K562 (cell line): ENCODE measurements around the gene TUT4. TPM values are rescaled to one million over a fixed set of nuclear protein-coding genes. Genes with fewer than 3 reads are reported as not detected.

Experiments
- BDP1 ChIP-seq: IDR thresholded peaks from 3 replicates; pipeline ENCODE4 v1.6.1; 2011; ENCODE audit not compliant: insufficient read length, insufficient read depth
- CSDE1 ChIP-seq, 2 experiments: fragments of 450-650 bp; IDR thresholded peaks; 2 replicates each; pipeline ENCODE4 v1.6.1; 2016; ENCODE audit warnings: mild to moderate bottlenecking in 1 of 2
- EGR1 ChIP-seq: fragments of 450-650 bp; conservative IDR thresholded peaks from 2 replicates; pipeline ENCODE4 v1.6.1; 2017; ENCODE audit warnings: mild to moderate bottlenecking
- ELK3 ChIP-seq: fragments of 450-650 bp; formaldehyde crosslinking; IDR thresholded peaks from 2 replicates; pipeline ENCODE4 v1.4.0; 2020; ENCODE audit warnings: mild to moderate bottlenecking
- FOXO4 ChIP-seq: fragments of 450-650 bp; formaldehyde crosslinking; IDR thresholded peaks from 2 replicates; pipeline ENCODE4 v1.4.0; 2020; ENCODE audit warnings: mild to moderate bottlenecking, moderate library complexity
- HNRNPLL ChIP-seq: fragments of 200-400 bp; formaldehyde crosslinking; IDR thresholded peaks from 2 replicates; pipeline ENCODE4 v1.6.1; 2017; ENCODE audit warnings: low read length, low read depth, mild to moderate bottlenecking; ENCODE audit not compliant: poor library complexity, severe bottlenecking
- IRF2 ChIP-seq: sonication (generic); formaldehyde crosslinking; IDR thresholded peaks from 2 replicates; pipeline ENCODE4 v1.8.1; 2022; ENCODE audit warnings: mild to moderate bottlenecking, missing genetic modification reagents
- KDM5B ChIP-seq: fragments of 200-600 bp; sonication (generic); IDR thresholded peaks from 2 replicates; pipeline ENCODE4 v1.6.1; 2012; ENCODE audit warnings: low read depth, mild to moderate bottlenecking, moderate library complexity, low read length, control low read depth, inconsistent platforms; ENCODE audit not compliant: insufficient replicate concordance
- MTA1 ChIP-seq: fragments of 450-650 bp; IDR thresholded peaks from 2 replicates; pipeline ENCODE4 v1.6.1; 2017; ENCODE audit warnings: borderline replicate concordance
- NFXL1 ChIP-seq: fragments of 450-650 bp; formaldehyde crosslinking; IDR thresholded peaks from 2 replicates; pipeline ENCODE4 v1.4.0; 2021; ENCODE audit warnings: mild to moderate bottlenecking
- PRDM10 ChIP-seq: fragments of 450-650 bp; IDR thresholded peaks from 2 replicates; pipeline ENCODE4 v1.6.1; 2018; ENCODE audit not compliant: partially characterized antibody
- RBBP5 ChIP-seq: fragments of 200-600 bp; sonication (generic); IDR thresholded peaks from 2 replicates; pipeline ENCODE4 v1.6.1; 2012; ENCODE audit warnings: borderline replicate concordance, mild to moderate bottlenecking, low read length, control low read depth, inconsistent platforms; ENCODE audit not compliant: insufficient read depth, poor library complexity, severe bottlenecking
- RBM34 ChIP-seq: fragments of 200-400 bp; formaldehyde crosslinking; IDR thresholded peaks from 2 replicates; pipeline ENCODE4 v1.6.1; 2018; ENCODE audit warnings: low read length, borderline replicate concordance; ENCODE audit not compliant: insufficient read depth
- RBM39 ChIP-seq: fragments of 200-400 bp; formaldehyde crosslinking; optimal IDR thresholded peaks from 2 replicates; pipeline ENCODE3; 2018; ENCODE audit warnings: low read depth, low read length
- RHOXF2B ChIP-seq: fragments of 250-450 bp; sonication (Bioruptor Pico); conservative IDR thresholded peaks from 2 replicates; pipeline ENCODE4 v1.5.1; 2021
- THAP7 ChIP-seq: fragments of 250-450 bp; sonication (Bioruptor Pico); IDR thresholded peaks from 2 replicates; pipeline ENCODE4 v1.5.0; 2021
- THRB ChIP-seq: fragments of 450-650 bp; formaldehyde crosslinking; conservative IDR thresholded peaks from 2 replicates; pipeline ENCODE4 v1.4.0; 2022; ENCODE audit warnings: mild to moderate bottlenecking, missing genetic modification characterization
- XRCC3 ChIP-seq: fragments of 450-650 bp; IDR thresholded peaks from 2 replicates; pipeline ENCODE4 v1.6.1; 2017; ENCODE audit warnings: mild to moderate bottlenecking, moderate library complexity
- ZNF561 ChIP-seq: fragments of 450-650 bp; formaldehyde crosslinking; conservative IDR thresholded peaks from 2 replicates; pipeline ENCODE4 v1.4.0; 2020; ENCODE audit warnings: mild to moderate bottlenecking, moderate library complexity
- polyA plus RNA-seq, 8 experiments: library from polyadenylated mRNA; depleted of rRNA in 4 of 8; stranded (reverse) in 5 of 8; unstranded in 3 of 8; fragments of >200 nt; fragmentation: Nextera tagmentation in 2 of 8; fragmentation: Illumina TruSeq in 1 of 8; extraction: Ambion mirVana in 2 of 8; extraction: Trizol in 1 of 8; gene quantifications; 2 replicates each; pipeline versions ENCODE4 v1.2.1 to v1.2.3, GENCODE V29; 2011 to 2014; ENCODE audit warnings: inconsistent platforms in 1 of 8, missing spikeins in 1 of 8
- total RNA-seq, 7 experiments: library from RNA; depleted of rRNA in 6 of 7; stranded (reverse); fragments of >200 nt in 6 of 7; fragmentation: Illumina TruSeq in 2 of 7; extraction: Trizol in 2 of 7; gene quantifications; 2 replicates each; pipeline versions ENCODE4 v1.2.1 to v1.2.3, GENCODE V29; 2011 to 2021; ENCODE audit warnings: low replicate concordance in 1 of 7

Gene TUT4
- total and polyA plus RNA-seq, 9 of the 15 experiments (the other 6 are each of a cell fraction or from before 2014, with no cell fraction given): 15.8 to 53.5 (median 36.7) TPM

GRCh38 chr1:52552505-52553361, at the start of gene TUT4 (continued):
- TF ChIP-seq THAP7 (CRISPR knock-in tag): no peak
- TF ChIP-seq MTA1: no peak
- TF ChIP-seq NFXL1 (CRISPR knock-in tag): no peak
- TF ChIP-seq BDP1: no peak
- no peak for TF ChIP-seq IRF2 (CRISPR knock-in tag)
- TF ChIP-seq RBM39: no peak
- TF ChIP-seq XRCC3: no peak
- no peak for TF ChIP-seq RHOXF2B (CRISPR knock-in tag)
- TF ChIP-seq HNRNPLL: peak; percentile 22
- TF ChIP-seq THRB (CRISPR knock-in tag): no peak
- TF ChIP-seq ZNF561 (CRISPR knock-in tag): no peak
- TF ChIP-seq RBBP5: peak; percentile 94
- peak in 1 of 2 experiments; percentile 63; a peak in 1 of 4 replicates for TF ChIP-seq CSDE1 (IDR thresholded peaks at IDR 0.05)
- TF ChIP-seq EGR1: peak; percentile 31; the same call in 1 of the 2 replicates
- TF ChIP-seq RBM34: 0 out of 2 replicates have a peak, but pooled peaks have one; percentile 72
- no peak for TF ChIP-seq FOXO4 (CRISPR knock-in tag)
- peak; percentile 60 for TF ChIP-seq PRDM10
- no peak for TF ChIP-seq ELK3 (CRISPR knock-in tag)
- peak; percentile 71 for TF ChIP-seq KDM5B
